Stimulated activated CD8-positive, alpha-beta memory T cell treated with anti-CD3 and anti-CD28 coated beads, Interleukin-2, amount 100 ng/mL, for 1 hour (primary cell): Measurements from ENCODE around the gene THSD7B.

Experiments
- DNase-seq, 2 donors: peaks; one replicate each; pipeline ENCODE4 v3.0.0-alpha.2; 2020; ENCODE audit warnings: low read depth in 2 of 2

THSD7B gene

GRCh38 chr2:136801661-136802060, 36.3 kb downstream of the THSD7B start:
- no peak for DNase-seq

DNA sequence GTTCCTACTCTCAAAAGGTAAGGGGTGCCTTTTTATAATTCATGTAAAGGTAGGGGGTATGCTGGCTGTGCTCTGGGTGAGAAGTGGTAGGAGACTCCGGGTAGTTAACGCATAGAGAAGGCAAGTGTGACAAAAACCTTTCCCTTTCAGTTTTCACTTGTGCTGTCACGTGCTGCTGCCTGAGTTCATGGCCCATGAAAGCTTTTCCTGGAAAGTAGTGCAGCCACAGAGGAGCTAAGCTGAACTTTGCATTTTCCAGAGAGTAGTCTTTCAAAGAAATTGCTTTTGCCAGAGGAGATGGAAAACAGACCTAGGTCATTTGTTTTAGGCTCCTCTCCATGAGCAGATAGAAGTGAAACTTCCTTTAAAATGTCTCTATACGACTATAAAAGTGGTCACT, 44.7 kb downstream of the THSD7B start:
- no peak for DNase-seq

- no peak for DNase-seq
These were observed 53.5 kb downstream of the THSD7B start for GRCh38 chr2:136818839-136819238.

- no peak for DNase-seq
These were observed 57.9 kb downstream of the THSD7B start for GRCh38 chr2:136823291-136823690.

DNA sequence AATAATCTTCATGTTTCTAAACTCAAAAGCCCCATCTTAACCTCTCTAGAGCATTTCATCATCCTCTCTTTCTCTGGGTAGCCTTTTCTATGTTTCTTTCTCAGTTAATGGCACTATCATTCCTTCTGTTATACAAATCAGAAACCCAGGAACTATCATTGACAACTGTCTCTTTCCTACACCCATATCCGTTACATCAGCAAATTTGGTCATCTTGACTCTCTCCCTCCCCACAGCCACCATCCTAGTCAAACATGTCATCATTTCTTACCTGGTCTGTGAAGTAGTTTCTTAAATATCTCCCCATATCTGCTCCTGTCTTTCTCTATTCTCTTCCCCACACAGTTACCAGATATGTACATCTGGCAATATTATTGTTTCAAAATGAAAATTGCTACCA, 62.8 kb downstream of the THSD7B start:
- DNase-seq, result no peak

- DNase-seq, result no peak
These were observed 63.4 kb downstream of the THSD7B start for GRCh38 chr2:136828774-136829173.

- DNase-seq, result no peak
These were observed 79.2 kb downstream of the THSD7B start for GRCh38 chr2:136844546-136844945.

- no peak for DNase-seq
These were observed 93.3 kb downstream of the THSD7B start for GRCh38 chr2:136858656-136859055.

- no peak for DNase-seq
These were observed 95.2 kb downstream of the THSD7B start for GRCh38 chr2:136860443-136860958.

DNA sequence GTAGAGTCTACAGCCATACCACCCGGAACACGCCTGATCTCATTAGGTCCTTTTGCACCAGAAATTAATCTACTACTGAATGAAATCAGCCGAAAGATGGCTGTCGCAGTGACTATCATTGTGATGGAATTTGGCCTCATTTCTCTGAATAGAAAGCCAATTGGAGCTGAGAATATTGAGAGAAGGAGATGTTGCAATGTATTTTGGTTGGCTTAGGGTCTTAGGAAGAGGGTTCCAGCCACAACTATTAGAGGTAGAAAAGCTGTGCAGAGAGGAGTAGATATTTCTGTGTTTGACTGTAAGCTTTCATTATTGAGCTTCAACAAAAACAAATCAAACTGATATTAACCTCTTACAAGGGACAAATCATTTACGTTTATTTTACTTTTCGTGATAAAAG, 98.1 kb downstream of the THSD7B start:
- DNase-seq, result no peak

- DNase-seq, result no peak
These were observed 98.5 kb downstream of the THSD7B start for GRCh38 chr2:136863874-136864273.

DNA sequence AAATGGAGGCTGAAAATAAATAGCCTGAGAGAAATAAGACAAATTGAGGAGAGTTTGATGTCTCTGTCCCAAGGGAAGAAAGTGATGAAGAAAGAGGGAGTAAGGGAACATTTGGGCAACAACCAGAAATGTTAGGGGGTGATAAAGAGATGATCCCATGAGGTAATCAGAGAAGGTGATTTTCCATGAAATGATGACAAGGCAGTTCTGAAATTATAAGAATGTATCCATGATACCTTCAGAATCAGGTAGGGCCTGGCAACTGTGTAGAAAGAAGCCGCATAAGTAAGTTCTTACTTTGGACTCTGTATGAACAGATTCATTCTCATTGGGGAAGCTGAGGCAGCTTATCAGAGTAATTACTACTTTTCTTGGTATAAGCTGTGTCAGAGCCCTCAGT, 106.1 kb downstream of the THSD7B start:
- DNase-seq, result no peak

GRCh38 chr2:136874258-136874657, 108.9 kb downstream of the THSD7B start:
- no peak for DNase-seq

DNA sequence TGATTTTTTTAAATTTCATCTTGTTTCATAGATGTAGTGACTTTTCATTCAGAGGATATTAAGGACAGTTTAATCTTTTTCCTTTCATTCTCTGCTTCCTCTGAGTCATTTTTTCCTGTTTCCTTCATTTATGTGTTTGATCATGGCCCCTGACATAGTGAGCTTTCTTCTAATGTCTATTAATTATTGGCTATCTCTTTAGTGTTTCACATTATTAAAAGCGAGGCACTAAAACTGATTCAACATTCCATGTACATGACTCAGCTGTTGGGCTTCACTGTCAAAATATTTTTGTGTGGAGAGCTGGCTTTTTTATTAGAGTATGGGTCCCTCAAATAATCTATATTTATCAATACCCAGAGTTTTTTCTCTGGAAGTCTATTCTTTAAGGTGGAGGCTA, 125.8 kb downstream of the THSD7B start:
- no peak for DNase-seq

- DNase-seq, result no peak
These were observed 128.8 kb downstream of the THSD7B start for GRCh38 chr2:136894007-136894634.

GRCh38 chr2:136901732-136902131, 136.4 kb downstream of the THSD7B start:
- no peak for DNase-seq

GRCh38 chr2:136905779-136906178, 140.4 kb downstream of the THSD7B start:
- no peak for DNase-seq

GRCh38 chr2:136909777-136910176, 144.4 kb downstream of the THSD7B start:
- DNase-seq, result no peak

DNA sequence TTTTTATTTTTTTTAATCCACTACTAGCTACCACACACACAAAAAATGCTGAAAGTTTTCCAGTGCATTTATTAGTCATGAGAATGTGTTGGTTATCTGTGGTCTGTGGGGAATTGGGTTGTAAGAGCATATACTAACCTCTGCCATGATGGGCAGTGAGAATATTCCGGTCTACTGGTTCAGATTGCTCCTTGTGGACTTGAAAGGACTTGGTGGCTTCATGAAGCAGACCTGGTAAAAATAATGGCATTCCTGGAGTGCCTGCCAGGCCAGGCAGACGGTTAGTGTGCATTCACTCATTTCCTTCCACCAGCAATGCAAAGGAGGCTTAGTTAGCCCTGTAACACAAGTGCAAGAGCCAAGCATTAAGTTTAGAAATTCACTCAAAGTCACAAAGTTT, 150.8 kb downstream of the THSD7B start:
- DNase-seq, result no peak

- DNase-seq, result no peak
These were observed 152.1 kb downstream of the THSD7B start for GRCh38 chr2:136917411-136917881.

DNA sequence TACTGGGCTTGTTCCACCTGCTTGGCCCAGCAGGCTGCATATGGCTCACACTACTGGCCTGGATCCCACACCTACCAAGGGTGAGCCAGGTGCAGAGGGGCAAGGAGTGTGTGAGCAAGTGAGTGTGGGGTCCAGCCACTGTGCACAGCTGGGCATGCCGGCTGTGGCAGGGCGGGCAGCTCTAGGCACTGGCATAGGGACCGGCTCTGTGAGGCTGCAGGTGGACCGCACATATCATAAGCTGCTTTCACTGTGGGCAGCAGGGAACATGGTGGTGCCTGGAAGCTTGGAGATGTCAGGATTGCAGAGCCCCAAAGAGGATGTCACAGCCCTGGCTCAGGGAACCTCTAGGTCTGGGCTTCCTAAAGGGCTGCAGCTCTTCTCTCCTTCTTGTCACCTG, 154.3 kb downstream of the THSD7B start:
- DNase-seq, result no peak

DNA sequence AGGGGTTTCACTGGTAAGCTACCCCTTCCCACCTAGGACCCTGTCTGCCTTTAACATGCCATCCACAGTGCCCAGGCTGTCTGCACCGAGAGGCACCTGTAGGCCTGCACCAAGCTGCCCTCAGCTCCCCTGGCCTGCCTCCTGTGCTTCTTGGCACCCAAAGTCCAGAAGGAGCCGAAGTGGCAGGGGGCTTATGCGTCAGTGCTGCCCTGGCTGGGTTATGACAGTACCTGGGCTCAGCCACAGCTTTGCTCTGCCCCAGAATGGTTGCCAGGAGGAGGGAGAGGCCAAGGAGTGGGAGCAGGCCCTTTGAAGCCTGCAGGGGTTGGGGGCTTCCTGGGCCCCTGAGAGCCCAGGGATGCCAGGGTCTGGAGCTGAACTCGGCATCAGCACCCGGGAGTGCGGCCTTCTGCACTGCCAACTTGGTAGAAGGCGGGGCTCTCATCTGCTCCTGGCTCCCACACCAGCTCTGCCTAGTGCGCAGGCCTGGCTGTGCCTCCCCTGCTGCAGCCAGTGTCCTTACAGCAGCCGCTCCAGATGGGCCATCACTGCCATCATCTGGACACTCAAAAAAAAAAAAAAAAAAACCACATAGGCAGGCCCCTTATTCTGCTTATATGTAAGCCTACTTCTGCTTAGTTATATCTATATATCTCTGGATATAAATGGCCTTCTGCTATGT, 155.4 kb downstream of the THSD7B start:
- no peak for DNase-seq

- DNase-seq, result no peak
These were observed 161.8 kb downstream of the THSD7B start for GRCh38 chr2:136927156-136927555.
